HuH-7 (cell line): ENCODE measurements around the gene IRF4.

ENCODE experiments used
- DNase-seq: peaks from one replicate; pipeline ENCODE4 v3.0.0; 2011; ENCODE audit warnings: low spot score

IRF4 gene

DNA sequence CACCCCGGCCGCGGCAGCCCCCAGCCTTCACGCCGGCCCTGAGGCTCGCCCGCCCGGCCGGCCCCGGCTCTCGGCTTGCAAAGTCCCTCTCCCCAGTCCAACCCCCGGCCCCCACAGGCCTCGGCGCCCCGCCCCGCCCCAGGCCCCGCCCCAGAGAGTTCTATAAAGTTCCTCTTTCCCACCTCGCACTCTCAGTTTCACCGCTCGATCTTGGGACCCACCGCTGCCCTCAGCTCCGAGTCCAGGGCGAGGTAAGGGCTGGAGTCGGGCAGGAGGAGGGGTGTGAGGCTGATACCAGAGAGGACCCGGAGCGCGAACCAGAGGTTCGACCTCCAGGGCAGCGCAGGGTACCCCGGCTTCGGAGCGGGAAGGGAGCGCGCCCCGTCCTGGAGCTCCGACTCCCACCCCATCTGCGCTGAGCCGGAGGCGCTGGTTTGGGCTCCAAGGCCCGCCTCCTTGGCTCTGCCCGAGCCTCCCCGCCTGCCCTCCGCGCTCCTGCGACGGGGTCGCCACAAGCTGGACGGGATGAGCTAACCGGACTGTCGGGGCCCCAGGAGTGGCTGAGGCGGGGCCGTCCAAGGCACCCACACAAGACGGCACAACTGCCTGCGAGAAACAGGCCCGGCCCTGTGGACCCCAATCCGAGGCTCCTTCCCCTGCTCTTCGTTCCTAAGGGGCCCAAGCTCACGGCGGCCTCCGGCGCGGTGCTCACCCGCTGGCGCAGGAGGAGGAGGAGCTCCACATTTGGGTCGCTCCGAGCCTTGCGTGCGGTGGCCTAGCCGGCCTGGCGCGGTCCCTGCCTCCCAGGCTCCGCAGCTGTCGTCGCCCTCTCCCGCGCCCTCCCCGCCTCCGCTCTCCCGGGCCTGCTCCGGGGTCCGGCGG lies at the start of gene IRF4:
TSS of gene IRF4 (plus strand) at position 194 of the 882 bp plus-strand sequence. CDS start 1,401 bp downstream, outside the sequence.
- no peak for DNase-seq

DNA sequence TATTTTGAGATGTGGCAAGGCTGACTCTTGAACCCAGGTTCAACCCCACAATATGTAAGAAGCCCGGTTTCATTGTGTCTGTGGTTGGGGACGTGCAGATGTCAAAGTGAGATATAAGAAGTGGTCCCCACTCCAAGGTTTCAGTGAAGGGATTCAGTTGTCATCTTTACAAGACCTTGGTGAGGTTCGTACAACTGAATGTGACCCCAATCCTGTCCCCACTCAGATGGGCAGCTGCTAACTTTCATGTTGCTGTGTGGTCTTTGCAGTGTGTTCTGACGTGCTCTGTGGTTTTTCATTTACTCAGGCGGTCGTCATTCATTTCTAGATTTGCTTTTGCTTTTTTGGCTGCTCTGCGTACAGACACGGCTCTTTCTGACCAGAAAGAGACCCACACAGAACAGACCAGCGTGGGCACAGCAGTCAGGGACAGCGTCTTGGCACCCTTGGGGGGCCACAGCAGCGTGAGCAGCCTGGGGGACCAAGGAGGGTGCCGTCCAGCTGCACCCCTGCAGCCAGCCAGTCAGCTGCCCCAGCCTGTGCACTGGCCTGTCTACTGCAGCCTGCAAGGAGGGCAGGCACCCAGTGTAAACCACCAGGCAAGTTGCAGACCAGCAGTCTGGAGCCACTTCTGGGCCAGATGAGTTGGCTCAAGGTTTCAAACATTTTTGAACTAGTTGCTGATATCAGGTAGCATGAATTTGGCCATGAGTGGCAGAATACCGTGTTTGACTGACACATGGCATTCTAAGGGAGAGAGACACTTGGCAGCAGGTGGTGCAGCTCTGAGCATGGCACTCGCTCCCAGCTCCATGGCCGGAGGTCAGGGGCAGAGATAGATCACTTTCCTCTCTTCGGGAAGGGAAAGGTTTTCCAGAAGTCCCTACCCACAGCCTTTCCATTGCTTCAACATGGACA lies 49.4 kb upstream of the IRF4 start:
- no peak for DNase-seq

DNA sequence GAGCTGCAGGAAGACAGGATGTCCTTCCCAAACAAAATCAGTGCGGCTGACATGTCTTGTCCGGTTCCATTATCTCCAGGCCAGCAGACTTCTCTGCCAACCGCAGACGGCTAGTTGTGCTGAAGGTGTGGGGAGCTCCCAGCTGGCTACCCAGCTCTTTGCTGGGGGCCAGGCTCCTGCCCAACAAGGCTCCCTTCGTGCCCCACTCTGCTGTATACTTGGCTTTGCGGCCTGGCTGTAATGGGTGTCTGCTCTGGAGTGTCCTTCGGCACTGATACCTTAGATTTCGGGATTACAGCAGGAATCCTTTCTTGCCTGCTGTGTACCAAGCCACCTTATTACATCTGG lies 48.7 kb upstream of the IRF4 start:
- no peak for DNase-seq

DNA sequence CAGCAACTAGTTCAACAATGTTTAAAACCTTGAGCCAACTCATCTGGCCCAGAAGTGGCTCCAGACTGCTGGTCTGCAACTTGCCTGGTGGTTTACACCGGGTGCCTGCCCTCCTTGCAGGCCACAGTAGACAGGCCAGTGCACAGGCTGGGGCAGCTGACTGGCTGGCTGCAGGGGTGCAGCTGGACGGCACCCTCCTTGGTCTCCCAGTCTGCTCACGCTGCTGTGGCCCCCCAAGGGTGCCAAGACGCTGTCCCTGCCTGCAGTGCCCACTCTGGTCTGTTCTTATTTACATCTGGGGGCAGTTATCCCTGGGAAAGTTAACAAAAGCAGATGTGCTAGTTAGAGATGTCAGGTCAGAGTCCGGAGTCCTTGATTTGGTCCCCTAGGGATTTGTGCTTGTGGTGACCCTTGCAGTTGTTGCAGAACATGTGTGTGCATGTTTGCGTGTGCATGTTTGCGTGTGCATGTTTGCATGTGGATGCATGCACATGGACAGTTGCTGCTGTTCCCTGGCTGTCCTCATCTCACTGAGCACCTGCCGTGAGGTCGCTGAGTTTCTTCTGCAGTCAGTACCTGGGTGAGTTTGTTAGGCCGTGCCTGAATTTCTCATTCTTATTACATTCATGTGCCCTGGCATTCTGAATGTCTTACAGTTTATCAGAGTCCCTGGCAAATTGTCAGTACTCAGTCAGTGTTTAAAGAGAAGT lies 48.2 kb upstream of the IRF4 start:
- no peak for DNase-seq

DNA sequence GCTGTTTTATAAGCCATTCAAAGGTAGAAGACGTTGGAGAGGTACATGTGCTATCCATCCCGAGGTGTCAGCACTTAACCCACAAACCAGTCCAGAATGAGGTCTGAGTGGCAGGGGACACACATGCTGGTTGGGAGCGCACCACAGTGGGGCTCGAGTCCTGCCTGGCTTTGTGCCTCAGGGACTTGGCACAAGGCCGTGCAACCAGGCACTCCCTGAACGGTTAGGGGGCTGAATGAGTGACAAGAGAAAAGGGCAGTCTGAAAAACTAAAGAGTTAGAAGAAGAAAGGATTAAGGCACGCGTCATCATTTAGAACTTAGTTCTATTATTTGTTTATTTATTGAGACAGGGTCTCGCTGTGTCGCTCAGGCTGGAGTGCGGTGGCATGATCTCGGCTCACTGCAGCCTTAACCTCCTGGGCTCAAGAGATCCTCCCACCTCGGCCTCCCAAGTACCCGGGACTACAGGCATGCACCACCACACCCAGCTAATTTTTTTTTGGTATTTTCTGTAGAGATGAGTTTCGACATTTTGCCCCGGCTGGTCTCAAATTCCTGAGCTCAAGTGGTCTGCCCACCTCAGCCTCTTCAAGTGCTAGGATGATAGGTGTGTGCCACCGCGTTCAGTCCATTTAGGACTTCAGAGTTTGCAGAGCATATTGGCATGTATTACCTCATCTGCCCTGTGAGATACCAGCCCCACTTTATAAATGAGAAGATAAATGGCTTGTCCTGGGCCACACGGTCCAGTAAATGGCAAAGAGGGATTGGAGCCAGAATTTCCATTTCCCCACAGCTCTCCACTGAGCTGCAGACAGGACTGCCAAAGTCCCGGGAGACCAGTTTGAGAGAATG lies 47.4 kb upstream of the IRF4 start:
- DNase-seq, result no peak

DNA sequence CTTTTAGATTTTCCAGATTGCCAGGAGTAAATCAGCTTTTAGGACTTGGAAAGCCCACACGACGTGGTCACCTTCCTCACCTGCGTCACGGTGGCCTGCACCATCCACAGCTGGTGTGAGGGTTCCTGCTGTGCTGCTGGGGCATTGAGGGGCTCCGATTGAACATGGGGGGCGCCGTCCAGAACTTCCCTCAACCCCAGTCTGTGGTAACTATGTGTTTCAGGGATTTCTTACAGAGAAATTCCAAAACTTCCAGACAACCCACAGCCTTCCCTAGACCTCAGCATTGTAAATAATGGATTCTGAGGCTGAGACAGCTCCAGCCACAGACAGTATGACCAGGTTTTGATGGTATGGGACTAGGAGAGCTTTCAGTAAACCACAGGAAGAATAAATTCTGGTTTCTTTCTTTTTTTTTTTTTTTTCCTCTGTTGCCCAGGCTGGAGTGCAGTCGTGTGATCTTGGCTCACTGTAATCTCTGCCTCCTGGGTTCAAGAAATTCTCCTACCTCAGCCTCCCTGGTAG lies 46.7 kb upstream of the IRF4 start:
- DNase-seq, result no peak

DNA sequence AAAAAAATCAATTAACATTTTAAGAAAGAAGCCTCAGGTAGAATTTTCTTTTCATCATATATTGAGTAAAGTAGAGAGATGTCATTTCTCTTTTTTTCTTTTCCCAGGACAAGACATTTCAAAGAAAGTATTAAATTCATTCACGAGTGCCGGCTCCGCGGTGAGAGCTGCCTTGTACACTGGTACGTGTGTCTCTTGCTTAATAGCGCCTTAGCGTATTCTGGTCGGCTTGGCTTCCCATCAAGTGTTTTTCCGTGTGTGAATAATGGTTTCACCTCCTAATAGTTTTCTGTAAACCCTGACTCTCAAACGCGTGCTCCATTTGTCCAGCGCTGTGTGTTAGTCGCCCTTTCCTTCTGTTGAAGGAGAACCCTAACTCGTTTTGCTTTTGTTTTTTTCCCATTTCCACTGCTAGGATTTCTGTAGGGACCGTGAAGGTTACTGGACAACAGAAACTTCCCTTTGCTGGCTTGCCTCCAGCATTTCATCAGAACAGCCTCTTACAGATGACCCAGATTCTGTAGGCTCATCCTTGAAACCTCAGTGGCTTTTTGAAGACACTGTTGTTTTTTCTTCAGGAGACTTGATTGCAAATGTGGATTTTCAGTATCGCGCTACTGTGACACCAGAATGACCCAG lies 45.7 kb upstream of the IRF4 start:
- DNase-seq, result no peak

DNA sequence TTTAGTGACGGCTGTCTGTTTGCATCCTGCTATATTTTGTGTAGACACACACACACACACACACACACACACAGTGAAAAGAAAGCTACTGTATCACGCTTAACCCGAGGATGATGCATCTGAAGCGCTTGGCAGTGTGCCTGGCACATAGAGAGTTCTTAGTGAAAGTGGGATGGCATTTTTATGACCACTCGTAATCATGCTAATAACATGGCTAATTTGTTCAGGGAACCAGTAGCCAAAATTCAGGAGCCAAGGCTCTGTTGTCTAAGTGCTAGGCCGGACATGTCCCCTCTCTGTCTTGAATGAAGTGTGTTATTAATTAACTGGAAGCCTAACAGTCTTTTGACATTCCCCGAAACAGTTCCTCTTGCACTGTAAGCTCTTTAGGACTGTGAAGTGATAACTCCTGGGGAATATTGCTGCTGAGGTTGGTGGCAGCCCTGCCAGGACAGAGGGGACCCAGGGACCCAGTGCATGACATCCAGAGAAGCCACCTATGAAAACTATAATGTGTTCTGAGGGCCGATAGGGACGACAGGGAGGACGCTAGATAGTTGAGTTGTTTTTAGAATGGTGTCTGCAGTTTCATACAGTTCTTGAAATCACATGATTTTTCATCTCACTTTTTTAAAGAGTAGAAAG lies 45.0 kb upstream of the IRF4 start:
- DNase-seq, result no peak

DNA sequence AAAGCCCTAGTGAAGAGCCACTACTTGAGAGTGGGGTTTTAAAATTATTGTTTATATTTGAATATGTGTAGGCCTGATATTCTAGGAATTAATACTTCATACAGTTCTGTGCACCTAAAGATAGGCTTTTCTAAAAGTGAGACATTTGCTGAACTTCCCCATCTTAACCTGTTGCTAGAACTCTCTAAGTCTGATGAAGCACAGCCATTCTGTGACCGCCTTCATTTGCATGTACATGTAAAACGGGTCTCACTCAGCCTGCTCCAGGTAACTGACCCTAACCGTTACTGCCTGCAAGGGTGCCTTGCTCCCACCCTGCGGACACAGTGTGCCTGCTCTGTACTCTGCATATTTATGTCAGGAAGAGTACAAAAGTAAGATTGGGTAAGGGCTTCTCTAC lies 44.3 kb upstream of the IRF4 start:
- no peak for DNase-seq

DNA sequence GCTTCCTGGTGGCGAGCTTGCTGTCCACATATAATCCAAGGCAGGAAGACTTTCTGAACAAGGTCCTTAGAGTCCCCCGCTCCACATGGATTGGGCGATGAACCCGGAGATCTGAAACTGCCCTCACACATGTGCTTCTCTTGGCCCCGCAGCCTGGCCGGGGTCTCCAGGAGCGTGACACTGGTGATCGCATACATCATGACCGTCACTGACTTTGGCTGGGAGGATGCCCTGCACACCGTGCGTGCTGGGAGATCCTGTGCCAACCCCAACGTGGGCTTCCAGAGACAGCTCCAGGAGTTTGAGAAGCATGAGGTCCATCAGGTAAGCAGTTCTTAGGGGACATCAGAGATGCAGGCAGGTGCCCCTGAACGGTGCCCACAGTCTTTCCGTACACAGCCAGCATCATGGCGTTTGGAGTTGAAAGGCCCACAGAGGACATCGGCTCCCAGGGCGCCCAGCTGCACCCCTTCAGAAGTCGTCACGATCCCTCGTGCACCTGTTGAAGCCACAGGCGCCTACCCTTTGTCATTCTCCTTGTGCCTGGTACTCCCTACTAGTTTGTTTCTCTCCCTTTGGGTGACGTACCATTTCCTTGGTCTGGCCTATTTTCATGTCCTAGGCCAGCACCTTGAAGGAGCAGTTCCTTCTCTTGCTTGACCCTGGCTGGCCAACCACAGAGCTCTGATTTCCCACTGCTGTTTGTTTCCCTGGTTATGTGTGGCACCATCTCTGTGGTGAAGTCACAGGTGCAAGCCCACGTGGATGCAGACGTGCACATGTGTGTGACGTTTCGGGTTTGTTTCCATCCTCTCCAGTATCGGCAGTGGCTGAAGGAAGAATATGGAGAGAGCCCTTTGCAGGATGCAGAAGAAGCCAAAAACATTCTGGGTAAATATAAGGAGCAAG lies 43.3 kb upstream of the IRF4 start:
- DNase-seq, result no peak

DNA sequence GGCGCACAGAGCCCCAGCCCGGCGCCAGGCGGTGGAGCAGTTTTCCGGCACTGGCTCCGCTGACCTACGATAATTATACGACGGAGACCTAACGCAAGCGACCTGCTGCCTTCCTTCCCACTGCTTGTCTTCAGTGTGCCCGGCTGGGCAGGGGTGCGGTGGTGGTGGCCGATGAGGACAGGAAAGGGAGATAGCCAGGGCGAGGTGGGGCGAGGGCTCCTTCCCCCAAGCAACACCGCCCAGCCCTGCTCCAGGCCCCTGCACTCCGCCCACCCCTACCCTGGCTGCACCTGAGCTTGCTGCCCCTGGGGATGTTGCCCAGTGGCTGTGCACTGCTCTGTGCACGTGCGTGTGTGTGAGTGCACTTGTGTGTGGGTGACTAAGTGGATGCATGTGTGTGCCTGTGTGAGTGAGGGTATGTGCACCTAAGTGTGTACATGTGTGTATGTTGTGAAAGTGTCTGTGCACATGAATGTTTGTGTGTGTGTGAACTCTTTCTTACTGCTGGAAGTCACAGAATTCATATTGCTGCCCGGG lies 42.6 kb upstream of the IRF4 start:
- no peak for DNase-seq

DNA sequence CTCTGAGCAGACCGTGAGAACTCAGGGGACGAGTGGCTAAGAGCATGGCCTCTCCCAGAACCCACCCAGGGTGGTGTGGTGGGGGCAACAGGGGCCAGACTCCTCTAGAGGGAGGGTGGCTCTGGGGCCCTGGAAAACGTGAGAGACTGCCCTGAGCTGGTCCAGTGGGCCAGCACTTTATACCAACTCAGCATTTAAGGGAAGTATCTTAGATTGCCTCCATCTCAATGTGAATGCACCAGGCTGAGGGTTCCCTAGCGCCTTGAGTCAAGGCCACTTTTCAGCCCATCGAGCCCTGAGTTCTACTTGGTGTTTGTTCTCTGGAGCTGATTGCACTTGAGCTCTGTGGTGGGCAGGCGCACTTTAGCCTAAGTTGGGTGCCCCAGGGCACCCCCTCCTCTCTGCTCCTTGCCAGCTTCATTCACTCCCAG lies 42.0 kb upstream of the IRF4 start:
- no peak for DNase-seq

DNA sequence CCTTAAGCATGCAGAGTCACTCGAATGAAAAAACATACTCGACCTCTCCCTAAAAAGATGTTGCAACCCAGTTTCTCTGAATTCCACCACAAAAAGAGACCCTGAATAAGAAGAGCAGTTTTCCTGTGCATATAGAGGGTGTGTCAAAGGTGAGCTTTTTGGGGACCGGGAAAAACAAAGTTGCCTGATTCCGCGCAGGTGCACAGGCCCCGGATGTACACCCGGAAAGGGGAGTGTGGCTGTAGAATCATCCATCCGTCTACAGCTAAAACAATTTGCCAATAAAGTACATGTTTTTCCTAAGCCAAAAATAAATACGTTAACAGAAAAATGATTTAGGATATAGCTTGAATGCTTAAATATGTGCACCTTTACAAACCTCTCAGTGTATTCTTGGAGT lies 41.2 kb upstream of the IRF4 start:
- no peak for DNase-seq

DNA sequence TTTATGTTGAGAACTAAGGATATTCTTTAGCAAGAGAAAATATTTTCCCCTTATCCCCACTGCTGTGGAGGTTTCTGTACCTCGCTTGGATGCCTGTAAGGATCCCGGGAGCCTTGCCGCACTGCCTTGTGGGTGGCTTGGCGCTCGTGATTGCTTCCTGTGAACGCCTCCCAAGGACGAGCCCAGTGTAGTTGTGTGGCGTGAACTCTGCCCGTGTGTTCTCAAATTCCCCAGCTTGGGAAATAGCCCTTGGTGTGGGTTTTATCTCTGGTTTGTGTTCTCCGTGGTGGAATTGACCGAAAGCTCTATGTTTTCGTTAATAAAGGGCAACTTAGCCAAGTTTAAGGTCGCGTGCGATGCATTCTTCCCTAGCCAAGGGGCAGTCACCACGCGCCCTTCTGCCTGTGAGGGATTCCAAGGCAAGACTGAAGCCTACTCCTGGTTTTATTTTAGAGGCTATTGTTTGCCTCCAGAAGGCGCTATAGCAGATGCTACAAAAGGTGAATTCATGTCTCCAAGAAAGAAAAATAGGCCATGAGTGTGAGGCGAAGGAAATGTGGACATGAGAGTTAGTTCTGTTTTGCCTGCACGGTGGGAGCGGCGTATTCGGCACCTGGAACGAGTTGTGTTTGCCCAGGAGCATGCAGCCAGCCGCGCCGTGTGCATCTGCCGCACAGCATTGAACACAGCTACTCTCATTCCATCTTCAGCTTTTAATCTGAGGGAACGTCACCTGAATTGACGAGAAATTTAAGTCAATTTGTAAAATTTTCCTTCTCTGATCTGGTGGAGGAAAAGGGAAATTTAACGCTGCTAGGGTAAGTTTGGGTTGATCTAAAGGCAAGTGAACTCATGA lies 40.3 kb upstream of the IRF4 start:
- DNase-seq, result no peak

DNA sequence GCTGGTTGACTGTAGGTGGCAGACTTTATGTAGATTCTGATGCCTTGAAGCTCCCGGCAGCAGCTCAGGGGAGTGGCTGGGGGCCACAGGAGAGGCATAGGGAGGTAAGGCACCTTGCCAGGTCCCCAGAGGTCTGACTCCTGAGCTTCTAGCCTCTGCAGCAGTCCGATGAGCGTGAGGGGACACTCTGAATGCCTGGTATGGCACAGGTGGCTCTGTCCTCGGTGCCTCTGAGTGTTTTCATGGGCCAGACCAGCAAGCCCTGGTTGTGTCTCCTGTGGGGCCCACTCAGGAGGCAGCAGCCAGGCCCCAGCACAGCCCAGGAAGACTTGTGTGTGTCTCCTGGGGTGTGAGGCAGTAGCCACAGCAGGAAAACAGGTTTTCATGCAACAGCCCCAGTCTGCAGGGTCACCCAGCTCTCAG lies 39.7 kb upstream of the IRF4 start:
- DNase-seq, result no peak

DNA sequence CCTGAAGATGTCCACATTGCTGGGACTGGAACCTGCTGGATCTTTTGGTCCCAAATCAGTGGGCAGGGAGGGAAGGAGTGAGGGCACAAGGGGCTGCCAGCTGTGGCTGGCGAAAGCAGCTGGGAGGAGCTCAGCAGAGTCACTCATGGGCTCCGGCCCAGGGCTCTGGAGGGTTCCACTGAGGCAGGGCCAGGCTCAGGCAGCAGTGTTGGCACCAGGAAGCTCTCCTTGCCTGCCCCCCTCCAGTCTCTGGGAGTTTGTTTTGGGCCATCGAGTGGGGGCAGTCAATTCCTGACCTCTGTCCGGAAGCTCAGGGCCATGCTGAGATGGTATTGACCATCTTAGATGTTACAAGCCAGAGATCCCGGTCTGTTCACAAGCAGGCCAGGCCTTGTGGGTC lies 39.1 kb upstream of the IRF4 start:
- no peak for DNase-seq

DNA sequence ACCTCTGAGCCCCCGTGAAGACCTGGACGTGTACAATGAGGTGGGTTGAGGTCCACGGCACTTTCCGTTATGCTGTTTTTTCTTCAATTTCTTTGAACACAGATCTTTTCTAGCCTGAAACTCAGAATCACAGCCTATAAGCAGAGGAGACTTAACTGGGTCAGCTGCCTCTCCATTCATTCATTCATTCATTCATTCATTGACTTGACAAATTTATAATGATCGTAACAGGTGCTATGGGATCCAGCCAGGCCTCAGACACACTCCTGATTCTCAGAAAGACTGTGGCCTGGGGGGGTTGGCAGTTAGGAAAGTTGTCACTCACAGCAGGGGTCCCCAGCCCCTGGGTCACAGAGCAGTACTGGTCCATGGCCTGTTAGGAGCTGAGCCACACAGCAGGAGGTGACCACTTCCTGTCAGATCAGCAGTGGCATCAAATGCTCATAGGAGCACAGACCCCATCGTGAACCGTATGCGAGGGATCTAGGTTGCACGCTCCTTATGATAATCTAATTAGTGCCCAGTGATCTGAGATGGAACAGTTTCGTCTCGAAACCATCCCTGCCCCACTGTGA lies 38.6 kb upstream of the IRF4 start:
- DNase-seq, result no peak
